MCF 10A (cell line): ENCODE results near the gene GRIK3. TPM values are rescaled to one million over a fixed set of nuclear protein-coding genes. Genes with fewer than 3 reads are reported as not detected.

Source experiments
- BruUV-seq: library from RNA; stranded (reverse); fragments of 400-500 nt; replicated peaks from 2 replicates; lab custom pipeline; 2021; lab: Mats Ljungman, UMichigan
- CTCF ChIA-PET: fragments of 300-600 bp; sonication (Branson Sonifier 250); formaldehyde crosslinking; extraction: SDS; loops from one replicate; lab custom pipeline; 2021; ENCODE audit warnings: antibody characterized with exemption, inconsistent platforms; lab: Yijun Ruan, JAX
- POLR2A ChIA-PET: fragments of 300-600, 350-650 bp; sonication (Branson Sonifier 250); formaldehyde crosslinking; extraction: SDS; loops from one replicate; lab custom pipeline; 2020; ENCODE audit warnings: antibody characterized with exemption, inconsistent platforms; lab: Yijun Ruan, JAX
- DNase-seq: peaks from one replicate; pipeline ENCODE4 v3.0.0-alpha.2; 2018; ENCODE audit not compliant: unreplicated experiment
- H3K27ac Mint-ChIP-seq: one replicate; pipeline ENCODE4 v1.8.0; 2022; ENCODE audit warnings: mild to moderate bottlenecking, low read depth, mixed read lengths; ENCODE audit not compliant: unreplicated experiment
- H3K27me3 Mint-ChIP-seq: one replicate; pipeline ENCODE4 v1.8.0; 2022; ENCODE audit warnings: mixed read lengths; ENCODE audit not compliant: insufficient read depth, unreplicated experiment
- H3K36me3 Mint-ChIP-seq: one replicate; pipeline ENCODE4 v1.8.0; 2022; ENCODE audit warnings: mild to moderate bottlenecking, moderate library complexity, mixed read lengths; ENCODE audit not compliant: insufficient read depth, unreplicated experiment
- H3K4me1 Mint-ChIP-seq: one replicate; pipeline ENCODE4 v1.8.0; 2022; ENCODE audit warnings: mixed read lengths; ENCODE audit not compliant: insufficient read depth, unreplicated experiment
- H3K4me3 Mint-ChIP-seq: one replicate; pipeline ENCODE4 v1.8.0; 2022; ENCODE audit warnings: mild to moderate bottlenecking, moderate library complexity, mixed read lengths; ENCODE audit not compliant: unreplicated experiment
- H3K9me3 Mint-ChIP-seq: one replicate; pipeline ENCODE4 v1.8.0; 2022; ENCODE audit warnings: mixed read lengths; ENCODE audit not compliant: unreplicated experiment
- intact Hi-C: fragments of 100-400 bp; cut with micrococcal nuclease; formaldehyde crosslinking; loops from 2 replicates; pipeline ENCODE4 v1.14.1; 2022
- total RNA-seq: library from RNA; stranded (reverse); gene quantifications from 2 replicates; pipeline ENCODE4 v1.2.3, GENCODE V29; 2022
- TF ChIP-seq, protein P1 (sequence below): fragments of 200-600 bp; IDR thresholded peaks from one replicate; pipeline ENCODE4 v1.8.0; 2022; ENCODE audit warnings: antibody characterized with exemption, mild to moderate bottlenecking; ENCODE audit not compliant: unreplicated experiment

GRIK3 gene
- total RNA-seq, 1 experiment from 2014 or later = not detected

DNA sequence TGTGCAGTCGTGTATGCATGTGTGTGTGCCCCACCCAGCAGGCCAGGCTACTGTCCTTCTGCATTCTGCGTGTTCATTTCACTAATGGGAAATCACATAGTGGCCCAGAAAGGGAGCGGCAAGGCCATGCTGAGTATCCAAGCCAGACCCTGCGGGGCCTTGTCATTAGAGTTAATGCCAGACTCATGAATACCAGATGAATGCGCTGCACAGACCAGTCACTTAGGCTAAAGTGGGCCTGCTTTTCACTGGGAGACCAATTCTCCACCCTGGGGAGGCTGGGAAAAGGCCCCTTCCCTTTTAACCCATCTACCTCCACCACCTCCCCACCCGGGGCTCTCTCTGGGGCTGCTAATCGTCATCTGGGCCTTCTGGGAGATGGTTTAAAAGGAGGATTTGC is 17.0 kb upstream of the GRIK3 start:
- no peaks in the 10 kb centered on the region for H3K27me3 Mint-ChIP-seq
- no peaks in the 10 kb centered on the region for H3K4me1 Mint-ChIP-seq
- no peaks in the 10 kb centered on the region for H3K9me3 Mint-ChIP-seq
- H3K4me3 Mint-ChIP-seq = no peak overlapping the region
- POLR2A ChIA-PET = no interaction called here
- intact Hi-C loops = no loop called here
- no TSS peak for BruUV-seq
- CTCF ChIA-PET = no interaction called here
- H3K36me3 Mint-ChIP-seq = no peaks in the 10 kb centered on the region
- no peak for DNase-seq
- no peak overlapping the region for H3K27ac Mint-ChIP-seq
- TF ChIP-seq, protein P1, sequence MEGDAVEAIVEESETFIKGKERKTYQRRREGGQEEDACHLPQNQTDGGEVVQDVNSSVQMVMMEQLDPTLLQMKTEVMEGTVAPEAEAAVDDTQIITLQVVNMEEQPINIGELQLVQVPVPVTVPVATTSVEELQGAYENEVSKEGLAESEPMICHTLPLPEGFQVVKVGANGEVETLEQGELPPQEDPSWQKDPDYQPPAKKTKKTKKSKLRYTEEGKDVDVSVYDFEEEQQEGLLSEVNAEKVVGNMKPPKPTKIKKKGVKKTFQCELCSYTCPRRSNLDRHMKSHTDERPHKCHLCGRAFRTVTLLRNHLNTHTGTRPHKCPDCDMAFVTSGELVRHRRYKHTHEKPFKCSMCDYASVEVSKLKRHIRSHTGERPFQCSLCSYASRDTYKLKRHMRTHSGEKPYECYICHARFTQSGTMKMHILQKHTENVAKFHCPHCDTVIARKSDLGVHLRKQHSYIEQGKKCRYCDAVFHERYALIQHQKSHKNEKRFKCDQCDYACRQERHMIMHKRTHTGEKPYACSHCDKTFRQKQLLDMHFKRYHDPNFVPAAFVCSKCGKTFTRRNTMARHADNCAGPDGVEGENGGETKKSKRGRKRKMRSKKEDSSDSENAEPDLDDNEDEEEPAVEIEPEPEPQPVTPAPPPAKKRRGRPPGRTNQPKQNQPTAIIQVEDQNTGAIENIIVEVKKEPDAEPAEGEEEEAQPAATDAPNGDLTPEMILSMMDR = no peak

GRCh38 chr1:37047542-37047941 is 13.2 kb upstream of the GRIK3 start:
- ChIA-PET CTCF (interaction anchor here (0.6 kb wide), 1 partner anchor 495 kb away, joined by 3 read pairs; no protein-coding TSS in a partner anchor), POLR2A (no interaction called here)
- Mint-ChIP-seq H3K9me3 (peaks cover 7% of the 10 kb centered on the region), H3K27me3 (no peaks in the 10 kb centered on the region), H3K27ac (no peak overlapping the region), H3K4me1 (no peaks in the 10 kb centered on the region), H3K36me3 (no peaks in the 10 kb centered on the region), H3K4me3 (no peak overlapping the region)
- DNase-seq = no peak
- no TSS peak for BruUV-seq
- intact Hi-C loops = no loop called here
- TF ChIP-seq, protein P1 = no peak

DNA sequence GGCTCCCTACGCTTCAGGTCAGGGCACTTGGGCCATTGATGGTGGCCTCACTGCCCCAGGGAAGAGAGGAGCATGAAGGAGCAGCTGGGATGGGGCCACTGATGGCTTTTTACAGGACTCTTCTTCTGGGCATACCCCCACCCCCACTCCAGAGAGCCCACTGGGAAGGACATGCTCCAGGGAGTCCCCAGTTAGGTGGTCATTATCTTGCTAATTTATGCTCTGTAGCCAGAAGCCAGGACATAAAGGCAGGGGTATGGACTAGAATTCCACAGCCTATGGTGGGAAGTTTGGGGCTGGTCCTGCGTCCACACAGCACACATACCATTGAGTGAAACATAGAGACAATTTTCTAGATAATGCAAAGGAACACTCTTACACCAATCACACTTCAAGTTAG is 8.8 kb upstream of the GRIK3 start:
- Mint-ChIP-seq H3K36me3 (no peaks in the 10 kb centered on the region), H3K4me3 (no peak overlapping the region), H3K27me3 (peaks cover 12% of the 10 kb centered on the region), H3K27ac (no peak overlapping the region), H3K9me3 (peaks cover 15% of the 10 kb centered on the region), H3K4me1 (no peaks in the 10 kb centered on the region)
- ChIA-PET CTCF (interaction anchor here (0.6 kb wide), 2 partner anchors 35 to 374 kb away, joined by 3 read pairs; no protein-coding TSS in a partner anchor), POLR2A (no interaction called here)
- TF ChIP-seq, protein P1 = no peak
- no peak for DNase-seq
- intact Hi-C loops = no loop called here
- no TSS peak for BruUV-seq

GRCh38 chr1:37042506-37042905 is 8.2 kb upstream of the GRIK3 start:
- intact Hi-C loops = no loop called here
- H3K4me1 Mint-ChIP-seq = no peaks in the 10 kb centered on the region
- TF ChIP-seq, protein P1 = no peak
- ChIA-PET CTCF (interaction anchor here (0.6 kb wide), 1 partner anchor 373 kb away, joined by 3 read pairs; no protein-coding TSS in a partner anchor), POLR2A (no interaction called here)
- no peaks in the 10 kb centered on the region for H3K36me3 Mint-ChIP-seq
- H3K9me3 Mint-ChIP-seq = peaks cover 15% of the 10 kb centered on the region
- H3K27ac Mint-ChIP-seq = no peak overlapping the region
- no TSS peak for BruUV-seq
- no peak for DNase-seq
- no peak overlapping the region for H3K4me3 Mint-ChIP-seq
- peaks cover 12% of the 10 kb centered on the region for H3K27me3 Mint-ChIP-seq
